Measurements from ENCODE around the gene RHOF.

The RHOF gene

GRCh38 chr12:121793440-121793837 lies at the start of gene RHOF:
Gene RHOF (minus strand): TSS chr12:121793688. CDS start chr12:121793633, 55 bp downstream.
- no peak for DNase-seq (ENCODE audit: low read depth)

GRCh38 chr12:121839993-121840761 lies 46.7 kb upstream of the RHOF start:
- no peak for DNase-seq (ENCODE audit: low read depth)

- peak; percentile 99 for DNase-seq (ENCODE audit: low read depth)
Measured at GRCh38 chr12:121839106-121839992, 45.9 kb upstream of the RHOF start.

- DNase-seq (ENCODE audit: low read depth) = no peak
Measured at GRCh38 chr12:121838126-121838525, 44.6 kb upstream of the RHOF start.

- no peak for DNase-seq (ENCODE audit: low read depth)
Measured at GRCh38 chr12:121837680-121838079, 44.2 kb upstream of the RHOF start.

- DNase-seq (ENCODE audit: low read depth) = no peak
Measured at GRCh38 chr12:121831571-121832245, 38.2 kb upstream of the RHOF start.

- no peak for DNase-seq (ENCODE audit: low read depth)
Measured at GRCh38 chr12:121830588-121831265, 37.2 kb upstream of the RHOF start.

GRCh38 chr12:121830134-121830533 lies 36.6 kb upstream of the RHOF start:
- no peak for DNase-seq (ENCODE audit: low read depth)

GRCh38 chr12:121829250-121829918 lies 35.9 kb upstream of the RHOF start:
- no peak for DNase-seq (ENCODE audit: low read depth)

GRCh38 chr12:121828826-121829225 lies 35.3 kb upstream of the RHOF start:
- no peak for DNase-seq (ENCODE audit: low read depth)

- no peak for DNase-seq (ENCODE audit: low read depth)
Measured at GRCh38 chr12:121828306-121828705, 34.8 kb upstream of the RHOF start.

- no peak for DNase-seq (ENCODE audit: low read depth)
Measured at GRCh38 chr12:121827351-121828099, 34.0 kb upstream of the RHOF start.

GRCh38 chr12:121826318-121827150 lies 33.0 kb upstream of the RHOF start:
- no peak for DNase-seq (ENCODE audit: low read depth)

GRCh38 chr12:121825041-121825523 lies 31.6 kb upstream of the RHOF start:
- no peak for DNase-seq (ENCODE audit: low read depth)

GRCh38 chr12:121823727-121824115 lies 30.2 kb upstream of the RHOF start:
- DNase-seq (ENCODE audit: low read depth) = no peak

- DNase-seq (ENCODE audit: low read depth) = no peak
Measured at GRCh38 chr12:121823101-121823726, 29.7 kb upstream of the RHOF start.

GRCh38 chr12:121822393-121823100 lies 29.1 kb upstream of the RHOF start:
- no peak for DNase-seq (ENCODE audit: low read depth)

GRCh38 chr12:121820056-121820455 lies 26.6 kb upstream of the RHOF start:
- DNase-seq (ENCODE audit: low read depth) = no peak
